Right kidney (tissue), 1 donor: ENCODE results near the gene TMEM135.
"Not testable (repeated sequence)": the region's sequence is repeated elsewhere in the genome, so short reads cannot be mapped to it uniquely, and the experiment has no call there.

Experiments used
- DNase-seq: peaks from one replicate; pipeline ENCODE4 v3.0.0-alpha.2; 2016

Gene TMEM135

GRCh38 chr11:87076874-87077429 is 39.2 kb downstream of the TMEM135 start:
- DNase-seq = no peak

GRCh38 chr11:87081358-87081757 is 43.6 kb downstream of the TMEM135 start:
- no peak for DNase-seq

- DNase-seq = no peak
Observed at GRCh38 chr11:87082590-87082989, 44.9 kb downstream of the TMEM135 start.

GRCh38 chr11:87083029-87083428 is 45.3 kb downstream of the TMEM135 start:
- DNase-seq = no peak

- DNase-seq = no peak
Observed at GRCh38 chr11:87092159-87092558, 54.4 kb downstream of the TMEM135 start.

- no peak for DNase-seq
Observed at GRCh38 chr11:87092567-87092966, 54.8 kb downstream of the TMEM135 start.

- DNase-seq = peak; percentile 23
Observed at GRCh38 chr11:87097582-87097981, 59.8 kb downstream of the TMEM135 start.

GRCh38 chr11:87101956-87102580 is 64.3 kb downstream of the TMEM135 start:
- no peak for DNase-seq

- not testable (repeated sequence) for DNase-seq
Observed at GRCh38 chr11:87105826-87106225, 68.1 kb downstream of the TMEM135 start.

GRCh38 chr11:87107379-87107778 is 69.6 kb downstream of the TMEM135 start:
- DNase-seq = not testable (repeated sequence)

GRCh38 chr11:87110443-87111131 is 72.9 kb downstream of the TMEM135 start:
- no peak for DNase-seq

- DNase-seq = no peak
Observed at GRCh38 chr11:87114093-87114492, 76.4 kb downstream of the TMEM135 start.

GRCh38 chr11:87116185-87116584 is 78.5 kb downstream of the TMEM135 start:
- no peak for DNase-seq

- DNase-seq = no peak
Observed at GRCh38 chr11:87120937-87121336, 83.2 kb downstream of the TMEM135 start.

GRCh38 chr11:87122852-87123251 is 85.1 kb downstream of the TMEM135 start:
- DNase-seq = no peak

GRCh38 chr11:87125257-87125656 is 87.5 kb downstream of the TMEM135 start:
- DNase-seq = no peak

- no peak for DNase-seq
Observed at GRCh38 chr11:87127101-87127500, 89.4 kb downstream of the TMEM135 start.

- no peak for DNase-seq
Observed at GRCh38 chr11:87128372-87128771, 90.6 kb downstream of the TMEM135 start.

- no peak for DNase-seq
Observed at GRCh38 chr11:87134524-87135106, 96.9 kb downstream of the TMEM135 start.

GRCh38 chr11:87136236-87136635 is 98.5 kb downstream of the TMEM135 start:
- DNase-seq = no peak

- no peak for DNase-seq
Observed at GRCh38 chr11:87137711-87138110, 100.0 kb downstream of the TMEM135 start.

- no peak for DNase-seq
Observed at GRCh38 chr11:87139475-87139874, 101.7 kb downstream of the TMEM135 start.

GRCh38 chr11:87141322-87141721 is 103.6 kb downstream of the TMEM135 start:
- DNase-seq = no peak
